Endodermal cell (in vitro differentiated cells): ENCODE results near the gene CTNND2. TPM values are rescaled to one million over a fixed set of nuclear protein-coding genes. Genes with fewer than 3 reads are reported as not detected.

ENCODE experiments used
- DNase-seq: peaks from one replicate; pipeline ENCODE4 v3.0.0-alpha.2; 2017
- H3K27ac ChIP-seq: 2 replicates; pipeline ENCODE4 v1.5.1; 2013; ENCODE audit warnings: mild to moderate bottlenecking, low read depth, low read length, moderate library complexity
- H3K27me3 ChIP-seq: 2 replicates; pipeline ENCODE4 v1.6.1; 2013; ENCODE audit warnings: mild to moderate bottlenecking, low read length, moderate library complexity; ENCODE audit not compliant: insufficient read depth, control insufficient read depth, poor library complexity, severe bottlenecking
- H3K36me3 ChIP-seq: 2 replicates; pipeline ENCODE4 v1.7.0; 2013; ENCODE audit warnings: mild to moderate bottlenecking, low read length, moderate library complexity; ENCODE audit not compliant: control insufficient read depth, insufficient read depth
- H3K4me1 ChIP-seq: one replicate; pipeline ENCODE4 v1.7.0; 2013; ENCODE audit warnings: low read length; ENCODE audit not compliant: control insufficient read depth, insufficient read depth
- H3K4me3 ChIP-seq: 2 replicates; pipeline ENCODE4 v1.5.1; 2013; ENCODE audit warnings: mild to moderate bottlenecking, low read length, moderate library complexity
- H3K9ac ChIP-seq: 2 replicates; pipeline ENCODE4 v1.6.1; 2013; ENCODE audit warnings: mild to moderate bottlenecking, low read length, moderate library complexity; ENCODE audit not compliant: poor library complexity, severe bottlenecking; ENCODE audit errors: extremely low read depth
- H3K9me3 ChIP-seq: 2 replicates; pipeline ENCODE4 v1.6.1; 2013; ENCODE audit warnings: mild to moderate bottlenecking, low read length, moderate library complexity; ENCODE audit not compliant: control insufficient read depth
- H3K27ac Mint-ChIP-seq: 2 replicates; pipeline ENCODE4 v1.8.0; 2020; ENCODE audit warnings: mixed read lengths
- H3K27me3 Mint-ChIP-seq: 2 replicates; pipeline ENCODE4 v1.8.0; 2021; ENCODE audit warnings: mild to moderate bottlenecking, mixed read lengths; ENCODE audit not compliant: insufficient read depth
- H3K36me3 Mint-ChIP-seq: 2 replicates; pipeline ENCODE4 v1.8.0; 2020; ENCODE audit warnings: low read depth, mixed read lengths
- H3K4me1 Mint-ChIP-seq: 2 replicates; pipeline ENCODE4 v1.8.0; 2020; ENCODE audit warnings: mixed read lengths
- H3K4me3 Mint-ChIP-seq: 2 replicates; pipeline ENCODE4 v1.8.0; 2020; ENCODE audit warnings: mild to moderate bottlenecking, moderate library complexity, mixed read lengths
- H3K9me3 Mint-ChIP-seq: 2 replicates; pipeline ENCODE4 v1.8.0; 2020; ENCODE audit warnings: mild to moderate bottlenecking, mixed read lengths
- CTCF ChIP-seq: fragments of 200-600 bp; sonication (generic); conservative IDR thresholded peaks from 2 replicates; pipeline ENCODE4 v1.5.0; 2021; ENCODE audit warnings: antibody characterized with exemption, mild to moderate bottlenecking
- WGBS, 2 experiments: methylation state at CpG; one replicate each; pipeline versions ENCODE4 v1.1.5 to v1.1.7; 2013; ENCODE audit warnings: missing lambda C conversion rate in 2 of 2, mixed read lengths in 1 of 2; ENCODE audit not compliant: insufficient coverage in 1 of 2, insufficient read length in 1 of 2; 5-methylcytosine and 5-hydroxymethylcytosine counted together
- total RNA-seq, 2 donors: library from RNA; stranded (reverse); fragmentation: NEBNext Ultra II Directional in 1 of 2; extraction: Animal tissue kit (Norgen Biotek cat#: 25700) in 1 of 2; gene quantifications; 2 replicates in 1 of 2; 3 replicates in 1 of 2; pipeline ENCODE4 v1.2.1, GENCODE V29; 2021

Gene CTNND2
- total RNA-seq, 2 donors from 2014 or later, result 6.5 to 10.3 TPM

GRCh38 chr5:11511878-11512277 is 392.4 kb downstream of the CTNND2 start:
- no peaks in the 10 kb centered on the region for H3K4me1 ChIP-seq
- peaks cover 4% of the 10 kb centered on the region for H3K4me1 Mint-ChIP-seq
- H3K9me3 ChIP-seq, result no peaks in the 10 kb centered on the region
- H3K36me3 Mint-ChIP-seq, result no peaks in the 10 kb centered on the region
- no peaks in the 10 kb centered on the region for H3K27me3 ChIP-seq
- WGBS, 2 experiments, result 83 to 93% methylated on average over 2 of the region's 2 CpGs
- no peak overlapping the region for H3K4me3 ChIP-seq
- no peaks in the 10 kb centered on the region for H3K36me3 ChIP-seq
- H3K27me3 Mint-ChIP-seq, result no peaks in the 10 kb centered on the region
- no peak for TF ChIP-seq CTCF
- H3K27ac ChIP-seq, result no peak overlapping the region
- no peak overlapping the region for H3K4me3 Mint-ChIP-seq
- no peak overlapping the region for H3K27ac Mint-ChIP-seq
- H3K9ac ChIP-seq, result no peak overlapping the region
- DNase-seq, result no peak
- no peaks in the 10 kb centered on the region for H3K9me3 Mint-ChIP-seq

GRCh38 chr5:11510889-11511288 is 393.4 kb downstream of the CTNND2 start:
- H3K4me1 ChIP-seq, result no peaks in the 10 kb centered on the region
- H3K4me1 Mint-ChIP-seq, result peaks cover 4% of the 10 kb centered on the region

GRCh38 chr5:11509793-11510192 is 394.5 kb downstream of the CTNND2 start:
- no peak overlapping the region for H3K4me3 Mint-ChIP-seq
- peaks cover 4% of the 10 kb centered on the region for H3K4me1 Mint-ChIP-seq

More at GRCh38 chr5:11510889-11511288, 393.4 kb downstream of the CTNND2 start:
- WGBS, 2 experiments, result 100% methylated on average over 1 of the region's 1 CpG
- H3K27me3 ChIP-seq, result no peaks in the 10 kb centered on the region
- no peak overlapping the region for H3K27ac ChIP-seq
- H3K36me3 Mint-ChIP-seq, result no peaks in the 10 kb centered on the region
- no peak overlapping the region for H3K4me3 ChIP-seq
- no peak overlapping the region for H3K27ac Mint-ChIP-seq
- no peaks in the 10 kb centered on the region for H3K9me3 Mint-ChIP-seq
- no peak for DNase-seq
- no peak overlapping the region for H3K4me3 Mint-ChIP-seq
- no peak for TF ChIP-seq CTCF
- H3K9me3 ChIP-seq, result no peaks in the 10 kb centered on the region
- no peak overlapping the region for H3K9ac ChIP-seq
- no peaks in the 10 kb centered on the region for H3K36me3 ChIP-seq
- no peaks in the 10 kb centered on the region for H3K27me3 Mint-ChIP-seq

More at GRCh38 chr5:11509793-11510192, 394.5 kb downstream of the CTNND2 start:
- no peaks in the 10 kb centered on the region for H3K4me1 ChIP-seq
- no peaks in the 10 kb centered on the region for H3K27me3 Mint-ChIP-seq
- no peak overlapping the region for H3K27ac Mint-ChIP-seq
- H3K36me3 Mint-ChIP-seq, result no peaks in the 10 kb centered on the region
- no peak overlapping the region for H3K27ac ChIP-seq
- WGBS, 2 experiments, result 89 to 94% methylated on average over 5 to 7 of the region's 7 CpGs
- H3K36me3 ChIP-seq, result no peaks in the 10 kb centered on the region
- no peak overlapping the region for H3K4me3 ChIP-seq
- no peak overlapping the region for H3K9ac ChIP-seq
- no peak for TF ChIP-seq CTCF
- H3K9me3 Mint-ChIP-seq, result no peaks in the 10 kb centered on the region
- H3K9me3 ChIP-seq, result no peaks in the 10 kb centered on the region
- no peaks in the 10 kb centered on the region for H3K27me3 ChIP-seq
- no peak for DNase-seq
